Natural killer cell (primary cell): ENCODE data around the gene CGN. TPM values are rescaled to one million over a fixed set of nuclear protein-coding genes. Genes with fewer than 3 reads are reported as not detected.

Experiments
- ATAC-seq, 3 donors: fragments of 150-1000 bp in 2 of 3; fragments of 200-7000 bp in 1 of 3; cut with Tn5 transposase; 1 replicate in 1 of 3; 2 replicates in 2 of 3; pipeline ENCODE4 v1.10.0; 2021; ENCODE audit warnings: mild to moderate bottlenecking in 2 of 3, moderate library complexity in 2 of 3
- DNase-seq, 2 donors: peaks; one replicate each; pipeline versions ENCODE4 v3.0.0 to v3.0.0-alpha.2; 2013 to 2021; ENCODE audit warnings: mixed read lengths in 1 of 2
- H3K27ac ChIP-seq: one replicate; pipeline ENCODE4 v1.5.1; 2013; ENCODE audit warnings: mild to moderate bottlenecking, low read length
- H3K27me3 ChIP-seq: one replicate; pipeline ENCODE4 v1.6.1; 2013; ENCODE audit warnings: low read length; ENCODE audit not compliant: control insufficient read depth, insufficient read depth
- H3K36me3 ChIP-seq: one replicate; pipeline ENCODE4 v1.6.1; 2013; ENCODE audit warnings: low read length; ENCODE audit not compliant: control insufficient read depth, insufficient read depth
- H3K4me1 ChIP-seq: one replicate; pipeline ENCODE4 v1.6.1; 2013; ENCODE audit warnings: low read length; ENCODE audit not compliant: control insufficient read depth, insufficient read depth
- H3K4me3 ChIP-seq: one replicate; pipeline ENCODE4 v1.5.1; 2013; ENCODE audit warnings: low read length
- H3K9me3 ChIP-seq: one replicate; pipeline ENCODE4 v1.6.1; 2013; ENCODE audit warnings: low read length; ENCODE audit not compliant: control insufficient read depth, insufficient read depth
- H3K27ac Mint-ChIP-seq, 2 donors: one replicate each; pipeline ENCODE4 v1.8.0; 2022; ENCODE audit warnings: mild to moderate bottlenecking in 2 of 2, mixed read lengths in 2 of 2, moderate library complexity in 1 of 2
- H3K27me3 Mint-ChIP-seq, 2 donors: one replicate each; pipeline ENCODE4 v1.8.0; 2022; ENCODE audit warnings: low read depth in 2 of 2, mixed read lengths in 2 of 2
- H3K36me3 Mint-ChIP-seq: one replicate; pipeline ENCODE4 v1.8.0; 2022; ENCODE audit warnings: mixed read lengths
- H3K4me1 Mint-ChIP-seq, 2 donors: one replicate each; pipeline ENCODE4 v1.8.0; 2022; ENCODE audit warnings: mixed read lengths in 2 of 2
- H3K4me3 Mint-ChIP-seq: one replicate; pipeline ENCODE4 v1.8.0; 2022; ENCODE audit warnings: mild to moderate bottlenecking, moderate library complexity, mixed read lengths
- H3K9me3 Mint-ChIP-seq, 2 donors: one replicate each; pipeline ENCODE4 v1.8.0; 2022; ENCODE audit warnings: mixed read lengths in 2 of 2
- CTCF ChIP-seq: fragments of 200-600 bp; IDR thresholded peaks from one replicate; pipeline ENCODE4 v1.8.0; 2022; ENCODE audit warnings: antibody characterized with exemption
- WGBS: methylation state at CpG from one replicate; pipeline ENCODE4 v1.1.7; 2013; ENCODE audit warnings: missing lambda C conversion rate; ENCODE audit not compliant: insufficient coverage; 5-methylcytosine and 5-hydroxymethylcytosine counted together
- intact Hi-C: fragments of 100-400 bp; cut with micrococcal nuclease; formaldehyde crosslinking; loops from one replicate; pipeline ENCODE4 v1.14.2; 2022
- total RNA-seq, 4 donors: library from RNA; stranded (reverse); fragments of 120-200 nt in 1 of 4; gene quantifications; one replicate each; pipeline versions ENCODE4 v1.2.3 to v1.2.4, GENCODE V29; 2013 to 2022

The CGN gene
- total RNA-seq, 3 donors from 2014 or later (not counting 1 experiment from before 2014, with no cell fraction given), result 0.07 to 0.80 TPM; not detected in 1

- no peak overlapping the region for H3K27ac Mint-ChIP-seq
- H3K4me3 ChIP-seq, result no peak overlapping the region
- no peak overlapping the region for H3K4me3 Mint-ChIP-seq
- ATAC-seq (no peak), DNase-seq (no peak)
- TF ChIP-seq CTCF, result no peak
- intact Hi-C loops, result loop anchor here (10.0 kb wide), 1 partner anchor 198 kb away; no protein-coding TSS in a partner anchor
- no peaks in the 10 kb centered on the region for H3K9me3 Mint-ChIP-seq
- H3K27me3 Mint-ChIP-seq, result peaks cover 10 to 11% of the 10 kb centered on the region in 2 donors
- H3K27ac ChIP-seq, result no peak overlapping the region
- 88% methylated on average over 9 of the region's 9 CpGs for WGBS
- peaks cover 21% of the 10 kb centered on the region for H3K4me1 ChIP-seq
- H3K4me1 Mint-ChIP-seq, result peaks cover 19 to 24% of the 10 kb centered on the region in 2 donors
- H3K9me3 ChIP-seq, result no peaks in the 10 kb centered on the region
- H3K36me3 ChIP-seq, result no peaks in the 10 kb centered on the region
- H3K27me3 ChIP-seq, result peaks cover 4% of the 10 kb centered on the region
- H3K36me3 Mint-ChIP-seq, result no peaks in the 10 kb centered on the region
Observed at GRCh38 chr1:151537112-151537511, 25.9 kb downstream of the CGN start.

DNA sequence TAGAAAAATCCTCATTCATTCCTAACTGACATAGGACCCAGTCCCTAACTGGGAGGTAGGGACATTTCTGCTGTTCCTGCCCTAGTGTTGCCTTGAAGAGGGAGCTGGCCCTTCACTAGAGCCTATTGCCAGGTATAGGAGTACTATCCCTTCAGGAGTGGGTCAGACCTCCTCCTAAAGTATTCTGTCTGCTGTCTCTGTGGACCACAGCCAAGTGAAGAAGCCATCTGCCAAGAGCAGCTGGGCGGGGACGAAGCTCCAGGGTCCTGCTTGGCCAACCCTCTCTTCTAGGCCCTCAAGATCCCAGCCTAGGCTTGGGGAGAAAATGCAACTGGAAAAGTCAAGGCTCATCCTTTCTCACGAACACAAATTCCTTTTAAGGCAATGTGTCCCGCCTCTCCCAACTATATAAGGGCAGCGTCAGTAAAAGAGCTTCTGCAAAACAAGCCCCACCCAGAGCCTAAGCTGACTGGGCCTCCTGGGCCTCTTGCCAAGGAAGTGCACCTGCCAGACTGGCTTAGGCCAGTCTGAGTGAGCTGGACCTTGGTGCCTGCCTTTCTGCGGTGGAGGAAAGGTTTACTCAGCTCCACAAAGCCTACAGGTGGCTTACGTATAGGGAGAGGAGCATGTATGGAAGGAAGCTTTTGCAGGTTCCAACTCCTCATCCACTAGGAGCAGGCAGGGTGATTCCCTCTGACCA is 28.3 kb downstream of the CGN start:
- Histone ChIP-seq H3K4me3 (peak overlapping the region; percentile 73), H3K27ac (no peak overlapping the region), H3K4me1 (peaks cover 21% of the 10 kb centered on the region), H3K36me3 (no peaks in the 10 kb centered on the region), H3K27me3 (peaks cover 4% of the 10 kb centered on the region), H3K9me3 (no peaks in the 10 kb centered on the region)
- 55% methylated on average over 6 of the region's 7 CpGs for WGBS
- Mint-ChIP-seq H3K4me1 (peaks cover 19 to 24% of the 10 kb centered on the region in 2 donors), H3K36me3 (no peaks in the 10 kb centered on the region), H3K27me3 (peaks cover 25% of the 10 kb centered on the region in 2 donors), H3K4me3 (peak overlapping the region; percentile 99), H3K27ac (peak overlapping the region in 1 of 2 donors; percentile 91), H3K9me3 (no peaks in the 10 kb centered on the region)
- intact Hi-C loops, result loop anchor here (1.0 to 10.0 kb wide), 3 partner anchors 28 to 195 kb away; partner anchors contain the start of genes CGN and POGZ
- DNase-seq, result peak in 1 of 2 donors; percentile 50
- TF ChIP-seq CTCF, result no peak
- ATAC-seq, result no peak

DNA sequence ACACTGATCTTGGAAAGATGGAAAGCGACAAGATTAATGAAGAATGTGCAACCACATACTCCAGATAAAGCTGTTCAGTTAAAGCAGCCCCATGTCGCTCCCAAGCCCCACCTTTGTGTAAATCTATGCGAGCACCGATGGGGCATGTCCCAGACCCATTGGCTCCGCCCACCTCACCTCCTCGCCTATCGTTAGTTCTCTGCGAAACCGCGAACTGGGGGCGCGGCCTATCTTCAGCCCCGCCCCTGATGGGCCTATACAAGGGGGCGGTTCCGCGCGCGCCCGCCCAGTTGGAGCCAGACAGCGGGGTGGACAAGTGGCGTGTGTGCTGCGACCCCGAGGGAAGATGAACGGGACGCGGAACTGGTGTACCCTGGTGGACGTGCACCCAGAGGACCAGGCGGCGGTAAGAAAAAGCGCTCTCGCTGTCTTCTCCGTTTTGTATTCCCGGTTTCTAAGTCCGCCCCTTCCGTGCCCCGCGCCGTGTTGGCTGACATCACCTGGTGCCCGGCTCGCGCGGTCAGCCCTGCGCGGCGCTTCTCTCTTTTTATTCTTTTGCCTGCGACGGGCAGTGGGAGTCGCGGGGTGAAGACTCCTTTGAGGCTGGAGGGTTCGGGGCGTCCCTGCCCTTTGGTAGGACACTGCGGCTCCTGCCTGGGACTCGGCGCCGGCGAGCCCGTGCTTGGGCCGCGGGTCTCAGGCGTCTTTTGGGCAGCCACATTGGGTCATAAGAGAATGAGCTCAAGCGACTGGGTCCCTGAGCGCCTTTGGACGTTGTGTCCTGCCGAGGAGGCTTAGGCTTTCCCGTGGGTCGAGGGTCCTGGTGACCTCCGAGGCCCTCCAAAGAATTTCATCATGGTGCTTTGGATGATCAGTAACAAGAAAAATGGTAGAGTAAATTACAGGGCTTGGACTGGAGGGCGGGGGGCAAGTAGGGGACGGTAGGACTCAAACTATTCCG is 29.1 kb downstream of the CGN start, which contains the start of gene TUFT1:
TSS of gene TUFT1 (plus strand) at position 289 of the 961 bp plus-strand sequence. CDS start at position 347, 58 bp downstream.
- TF ChIP-seq CTCF, result no peak
- Mint-ChIP-seq H3K4me1 (peaks cover 19 to 24% of the 10 kb centered on the region in 2 donors), H3K36me3 (no peaks in the 10 kb centered on the region), H3K27ac (peak within 1 kb of the TSS; percentile 88 to 91), H3K4me3 (peak within 1 kb of the TSS; percentile 99), H3K9me3 (no peaks in the 10 kb centered on the region), H3K27me3 (peaks cover 25% of the 10 kb centered on the region in 2 donors)
- DNase-seq, result peak; percentile 92 to 97
- Histone ChIP-seq H3K9me3 (no peaks in the 10 kb centered on the region), H3K36me3 (no peaks in the 10 kb centered on the region), H3K4me3 (peak within 1 kb of the TSS; percentile 73), H3K4me1 (peaks cover 21% of the 10 kb centered on the region), H3K27me3 (peaks cover 4% of the 10 kb centered on the region), H3K27ac (peak within 1 kb of the TSS; percentile 32)
- ATAC-seq, result peak; percentile 98 to 99 (median 99)
- 2% methylated on average over 70 of the region's 70 CpGs for WGBS
- intact Hi-C loops, result loop anchor here (1.0 to 5.0 kb wide), 2 partner anchors 29 to 83 kb away; partner anchors contain the start of genes CGN and POGZ
